Lung (tissue), 12 donors: ENCODE results near the gene FHL2. TPM values are rescaled to one million over a fixed set of nuclear protein-coding genes. Genes with fewer than 3 reads are reported as not detected.
A peak's percentile ranks its signal among the peaks of the same experiment; 100 is the strongest.

ENCODE experiments used
- ATAC-seq: fragments of 200-7000 bp; cut with Tn5 transposase; one replicate; pipeline ENCODE4 v1.9.1; 2020; ENCODE audit warnings: moderate number of reproducible peaks; ENCODE audit not compliant: insufficient read depth, low FRiP score
- DNase-seq, 3 donors: peaks; one replicate each; pipeline ENCODE4 v3.0.0-alpha.2; 2013 to 2017
- H3K27ac ChIP-seq, 2 donors: one replicate each; pipeline ENCODE4 v1.5.1; 2013; ENCODE audit warnings: mild to moderate bottlenecking in 2 of 2, moderate library complexity in 2 of 2, control low read depth in 1 of 2, inconsistent platforms in 1 of 2, low read depth in 1 of 2, low read length in 1 of 2
- H3K27me3 ChIP-seq, 3 donors: one replicate each; pipeline ENCODE4 v1.5.1; 2013; ENCODE audit warnings: low read length in 2 of 3; ENCODE audit not compliant: control insufficient read depth in 3 of 3, insufficient read depth in 3 of 3
- H3K36me3 ChIP-seq, 4 donors: one replicate each; pipeline ENCODE4 v1.5.1; 2013; ENCODE audit warnings: low read length in 4 of 4, mild to moderate bottlenecking in 1 of 4, moderate library complexity in 1 of 4; ENCODE audit not compliant: control insufficient read depth in 4 of 4, insufficient read depth in 4 of 4
- H3K4me1 ChIP-seq, 5 donors: one replicate each; pipeline ENCODE4 v1.5.1; 2013; ENCODE audit warnings: low read length in 5 of 5, mild to moderate bottlenecking in 2 of 5, moderate library complexity in 1 of 5; ENCODE audit not compliant: control insufficient read depth in 5 of 5, insufficient read depth in 5 of 5
- H3K4me3 ChIP-seq: one replicate; pipeline ENCODE4 v1.5.1; 2013; ENCODE audit warnings: mild to moderate bottlenecking, control low read depth, moderate library complexity
- H3K9ac ChIP-seq, 2 donors: one replicate each; pipeline ENCODE4 v1.5.1; 2013; ENCODE audit warnings: low read length in 2 of 2, control low read depth in 1 of 2; ENCODE audit not compliant: insufficient read depth in 1 of 2
- H3K9me3 ChIP-seq, 4 donors: one replicate each; pipeline ENCODE4 v1.5.1; 2013; ENCODE audit warnings: low read length in 3 of 4, mild to moderate bottlenecking in 1 of 4, moderate library complexity in 1 of 4; ENCODE audit not compliant: control insufficient read depth in 4 of 4, insufficient read depth in 3 of 4
- CTCF ChIP-seq: IDR thresholded peaks from 2 replicates; pipeline ENCODE4 v1.5.1; 2012; ENCODE audit warnings: mild to moderate bottlenecking; ENCODE audit errors: control extremely low read depth, extremely low read depth
- WGBS, 2 donors: extraction: QIAGEN DNeasy Blood & Tissue Kit; methylation state at CpG; one replicate each; pipeline ENCODE4 v1.1.7; 2013; 5-methylcytosine and 5-hydroxymethylcytosine counted together
- polyA plus RNA-seq, 2 donors: library from polyadenylated mRNA; stranded (reverse); fragments of 200-250 nt; gene quantifications; one replicate each; pipeline ENCODE4 v1.2.1, GENCODE V29; 2013
- total RNA-seq, 2 donors: library from RNA; depleted of rRNA in 1 of 2; stranded (reverse); fragments of >200 nt in 1 of 2; gene quantifications; one replicate each; pipeline ENCODE4 v1.2.1, GENCODE V29; 2014 to 2021
- donor health status: control.
- donor health status: control.
- donor health status: Bipolar disorder and iron deficiency.
- donor health status: healthy.
- donor health status: DM: yes; HTN: yes; CAD: no.

The FHL2 gene
- total and polyA plus RNA-seq, 4 donors = 6.6 to 12.8 (median 8.7) TPM

- no peak overlapping the region for H3K4me3 ChIP-seq
- no peak for ATAC-seq
Observed at GRCh38 chr2:105403241-105403782, 4.5 kb upstream of the FHL2 start.

GRCh38 chr2:105402809-105403208 lies 4.0 kb upstream of the FHL2 start:
- H3K27me3 ChIP-seq = peaks cover 0 to 18% (median 9%) of the 10 kb centered on the region in 3 donors
- no peaks in the 10 kb centered on the region for H3K9me3 ChIP-seq
- DNase-seq = no peak
- peak overlapping the region in 1 of 2 donors; percentile 92 for H3K27ac ChIP-seq
- no peak for TF ChIP-seq CTCF
- H3K9ac ChIP-seq = no peak overlapping the region
- no peak for ATAC-seq
- 90 to 94% methylated on average over 2 of the region's 2 CpGs for WGBS, 2 donors
- H3K36me3 ChIP-seq = no peaks in the 10 kb centered on the region
- peaks cover 0 to 14% (median 0%) of the 10 kb centered on the region in 5 donors for H3K4me1 ChIP-seq
- H3K4me3 ChIP-seq = no peak overlapping the region

More at GRCh38 chr2:105403241-105403782, 4.5 kb upstream of the FHL2 start:
- Histone ChIP-seq H3K36me3 (no peaks in the 10 kb centered on the region), H3K4me1 (peaks cover 0 to 11% (median 0%) of the 10 kb centered on the region in 5 donors), H3K27ac (peak overlapping the region in 1 of 2 donors; percentile 92), H3K9ac (no peak overlapping the region), H3K27me3 (peaks cover 0 to 14% (median 7%) of the 10 kb centered on the region in 3 donors), H3K9me3 (no peaks in the 10 kb centered on the region)
- 60 to 67% methylated on average over 8 of the region's 8 CpGs for WGBS, 2 donors
- no peak for DNase-seq
- no peak for TF ChIP-seq CTCF

- TF ChIP-seq CTCF = no peak
Observed at GRCh38 chr2:105401867-105402266, 3.0 kb upstream of the FHL2 start.

More at GRCh38 chr2:105401867-105402266, 3.0 kb upstream of the FHL2 start:
- peaks cover 0 to 14% (median 0%) of the 10 kb centered on the region in 5 donors for H3K4me1 ChIP-seq
- WGBS, 2 donors = 95% methylated on average over 7 of the region's 7 CpGs
- no peak overlapping the region for H3K9ac ChIP-seq
- no peak for ATAC-seq
- H3K27me3 ChIP-seq = peaks cover 0 to 23% (median 13%) of the 10 kb centered on the region in 3 donors
- H3K9me3 ChIP-seq = no peaks in the 10 kb centered on the region
- DNase-seq = no peak
- no peaks in the 10 kb centered on the region for H3K36me3 ChIP-seq
- H3K4me3 ChIP-seq = no peak overlapping the region
- H3K27ac ChIP-seq = no peak overlapping the region
